Measurements from ENCODE around the gene P2RX7. TPM values are rescaled to one million over a fixed set of nuclear protein-coding genes. Genes with fewer than 3 reads are reported as not detected.

P2RX7 gene
- polyA plus RNA-seq, 1 of the 3 experiments (the other 2 are of a cell fraction): 0.43 TPM

GRCh38 chr12:121159467-121160307 is 27.0 kb downstream of the P2RX7 start:
- Histone ChIP-seq H3K27me3 (ENCODE audit: insufficient read depth) (no peaks in the 10 kb centered on the region), H3K9me3 (no peaks in the 10 kb centered on the region), H3K4me1 (ENCODE audit: control insufficient read depth in 1 of 2, insufficient read depth in 2 of 2, low read depth in 1 of 2, low read length in 1 of 2) (no peaks in the 10 kb centered on the region), H3K36me3 (replicated peaks in 1 of 2; ENCODE audit: control insufficient read depth in 1 of 2, insufficient read depth in 2 of 2, low read length in 1 of 2) (no peaks in the 10 kb centered on the region), H3F3A (replicated peaks; ENCODE audit: insufficient read depth) (no peaks in the 10 kb centered on the region), H3K4me2 (no peak overlapping the region), H3K9me2 (no peaks in the 10 kb centered on the region), H3K9ac (no peak overlapping the region), H2AFZ (ENCODE audit: low read depth) (no peak overlapping the region), H3K4me3 (ENCODE audit: low read depth in 2 of 2, low read length in 1 of 2) (no peak overlapping the region), H4K20me1 (ENCODE audit: insufficient read depth) (no peaks in the 10 kb centered on the region), H3K79me2 (ENCODE audit: insufficient read depth) (no peaks in the 10 kb centered on the region), H3K27ac (ENCODE audit: low read depth in 2 of 2, low read length in 1 of 2) (no peak overlapping the region)
- DNase-seq: no peak
- ChIA-PET POLR2A (interaction anchor here (0.7 kb wide), 1 partner anchor 23 kb away, joined by 4 read pairs; no protein-coding TSS in a partner anchor), CTCF (no interaction called here)
- TF ChIP-seq USF2 (IDR thresholded peaks at IDR 0.05; ENCODE audit: borderline replicate concordance, low read depth, low read length): no peak
- no peak for TF ChIP-seq ELF1 (IDR thresholded peaks at IDR 0.05)
- no peak for TF ChIP-seq RCOR1 (IDR thresholded peaks at IDR 0.05; ENCODE audit: low read length)
- TF ChIP-seq NRF1 (IDR thresholded peaks at IDR 0.05; ENCODE audit: low read depth, low read length): no peak
- TF ChIP-seq EP300 (IDR thresholded peaks at IDR 0.05; ENCODE audit: borderline replicate concordance in 1 of 2, low read depth in 1 of 2, low read length in 1 of 2): no peak
- 70% methylated on average over 7 of the region's 7 CpGs for WGBS (ENCODE audit: low lambda C conversion rate)

- no peaks in the 10 kb centered on the region for H3K36me3 ChIP-seq (replicated peaks in 1 of 2; ENCODE audit: control insufficient read depth in 1 of 2, insufficient read depth in 2 of 2, low read length in 1 of 2)
- H3K9me3 ChIP-seq: no peaks in the 10 kb centered on the region
- DNase-seq: no peak
- H3K4me1 ChIP-seq (ENCODE audit: control insufficient read depth in 1 of 2, insufficient read depth in 2 of 2, low read depth in 1 of 2, low read length in 1 of 2): no peaks in the 10 kb centered on the region
- H3K27me3 ChIP-seq (ENCODE audit: insufficient read depth): no peaks in the 10 kb centered on the region
- WGBS (ENCODE audit: low lambda C conversion rate): 84% methylated on average over 8 of the region's 10 CpGs
- H3K9me2 ChIP-seq: no peaks in the 10 kb centered on the region
- H4K20me1 ChIP-seq (ENCODE audit: insufficient read depth): no peaks in the 10 kb centered on the region
- H3F3A ChIP-seq (replicated peaks; ENCODE audit: insufficient read depth): no peaks in the 10 kb centered on the region
- no peak for TF ChIP-seq TCF12 (IDR thresholded peaks at IDR 0.05)
- TF ChIP-seq TAF1 (IDR thresholded peaks at IDR 0.05; ENCODE audit: borderline replicate concordance, low read depth, low read length): no peak
- no peak for TF ChIP-seq MEF2A (IDR thresholded peaks at IDR 0.05; ENCODE audit: borderline replicate concordance, low read depth)
- no peak for TF ChIP-seq POLR2AphosphoS5 (IDR thresholded peaks at IDR 0.05; ENCODE audit: low read depth, low read length)
- no peak for TF ChIP-seq ELF1 (IDR thresholded peaks at IDR 0.05)
- TF ChIP-seq PBX3 (IDR thresholded peaks at IDR 0.05): no peak
- no peak for TF ChIP-seq EZH2phosphoT487 (IDR thresholded peaks at IDR 0.05; ENCODE audit: borderline replicate concordance, low read depth)
- no peak for TF ChIP-seq EP300 (IDR thresholded peaks at IDR 0.05; ENCODE audit: borderline replicate concordance in 1 of 2, low read depth in 1 of 2, low read length in 1 of 2)
- TF ChIP-seq FOXM1 (IDR thresholded peaks at IDR 0.05; ENCODE audit: low read depth): no peak
- no peak for TF ChIP-seq GATA2 (CRISPR knock-in tag; IDR thresholded peaks at IDR 0.05)
- no peak for TF ChIP-seq FOXJ3 (CRISPR knock-in tag; IDR thresholded peaks at IDR 0.05)
- no peak for TF ChIP-seq USF2 (IDR thresholded peaks at IDR 0.05; ENCODE audit: borderline replicate concordance, low read depth, low read length)
- no peak for TF ChIP-seq ZBTB33 (IDR thresholded peaks at IDR 0.05; ENCODE audit: borderline replicate concordance, low read depth)
- no peak overlapping the region for H3K27ac ChIP-seq (ENCODE audit: low read depth in 2 of 2, low read length in 1 of 2)
- CTCF ChIA-PET: no interaction called here
- H3K4me2 ChIP-seq: no peak overlapping the region
- no peak overlapping the region for H3K4me3 ChIP-seq (ENCODE audit: low read depth in 2 of 2, low read length in 1 of 2)
- H2AFZ ChIP-seq (ENCODE audit: low read depth): no peak overlapping the region
- no peak overlapping the region for H3K9ac ChIP-seq
- POLR2A ChIA-PET: no interaction called here
- no peaks in the 10 kb centered on the region for H3K79me2 ChIP-seq (ENCODE audit: insufficient read depth)
These were observed 29.7 kb downstream of the P2RX7 start for GRCh38 chr12:121162384-121162783.
